HepG2 (cell line): Measurements from ENCODE around the gene ZNF222. TPM values are rescaled to one million over a fixed set of nuclear protein-coding genes. Genes with fewer than 3 reads are reported as not detected.
A peak's percentile ranks its signal among the peaks of the same experiment; 100 is the strongest.

ENCODE experiments used
- DMAP1 ChIP-seq: IDR thresholded peaks from 2 replicates; pipeline ENCODE4 v1.6.1; 2016
- GATAD1 ChIP-seq: IDR thresholded peaks from 2 replicates; pipeline ENCODE4 v1.6.1; 2016; ENCODE audit warnings: missing genetic modification reagents, missing compliant biosample characterization
- GLI4 ChIP-seq: sonication (generic); formaldehyde crosslinking; IDR thresholded peaks from 2 replicates; pipeline ENCODE4 v1.5.1; 2020; ENCODE audit warnings: missing genetic modification reagents, mild to moderate bottlenecking, moderate library complexity, borderline replicate concordance
- HDAC6 ChIP-seq: fragments of 200-600 bp; sonication (generic); IDR thresholded peaks from 2 replicates; pipeline ENCODE4 v1.7.0; 2017; ENCODE audit warnings: mild to moderate bottlenecking, antibody characterized with exemption, low read length, low read depth
- IKZF4 ChIP-seq: sonication (generic); formaldehyde crosslinking; IDR thresholded peaks from 2 replicates; pipeline ENCODE4 v1.5.1; 2020; ENCODE audit warnings: borderline replicate concordance, mild to moderate bottlenecking, low read depth, missing genetic modification reagents; ENCODE audit errors: not compliant biosample characterization
- JARID2 ChIP-seq: sonication (generic); formaldehyde crosslinking; IDR thresholded peaks from 2 replicates; pipeline ENCODE4 v1.8.1; 2023; ENCODE audit warnings: missing genetic modification reagents, inconsistent platforms; ENCODE audit not compliant: insufficient replicate concordance
- KIAA2018 ChIP-seq: sonication (generic); formaldehyde crosslinking; IDR thresholded peaks from 2 replicates; pipeline ENCODE4 v1.5.0; 2020; ENCODE audit warnings: mild to moderate bottlenecking, missing genetic modification reagents, borderline replicate concordance
- NBN ChIP-seq: fragments of 450-650 bp; conservative IDR thresholded peaks from 2 replicates; pipeline ENCODE4 v1.6.1; 2017
- NR2F1 ChIP-seq, 2 experiments: fragments of 450-650 bp in 1 of 2; formaldehyde crosslinking in 1 of 2; IDR thresholded peaks; 2 replicates each; pipeline versions ENCODE4 v1.5.0 to v1.6.1; 2016 to 2020; ENCODE audit warnings: mild to moderate bottlenecking in 1 of 2, missing compliant biosample characterization in 1 of 2, missing genetic modification reagents in 1 of 2, moderate library complexity in 1 of 2
- POLR2G ChIP-seq: fragments of 200-400 bp; formaldehyde crosslinking; IDR thresholded peaks from 2 replicates; pipeline ENCODE4 v1.6.1; 2018; ENCODE audit warnings: mild to moderate bottlenecking, low read depth, low read length, moderate library complexity
- TBX2 ChIP-seq: sonication (generic); formaldehyde crosslinking; IDR thresholded peaks from 2 replicates; pipeline ENCODE4 v1.5.0; 2020; ENCODE audit warnings: missing genetic modification reagents, mild to moderate bottlenecking, borderline replicate concordance
- ZNF343 ChIP-seq: sonication (generic); formaldehyde crosslinking; IDR thresholded peaks from 2 replicates; pipeline ENCODE4 v1.4.0; 2020; ENCODE audit warnings: mild to moderate bottlenecking, missing genetic modification reagents
- ZNF431 ChIP-seq: sonication (generic); formaldehyde crosslinking; IDR thresholded peaks from 2 replicates; pipeline ENCODE4 v1.9.0; 2022; ENCODE audit warnings: missing genetic modification reagents, low read depth, mild to moderate bottlenecking, borderline replicate concordance
- ZNF703 ChIP-seq: sonication (generic); formaldehyde crosslinking; IDR thresholded peaks from 2 replicates; pipeline ENCODE4 v1.5.1; 2020; ENCODE audit warnings: missing genetic modification reagents, mild to moderate bottlenecking, moderate library complexity, borderline replicate concordance
- ZNF737 ChIP-seq: sonication (generic); formaldehyde crosslinking; IDR thresholded peaks from 2 replicates; pipeline ENCODE4 v1.5.0; 2020; ENCODE audit warnings: missing genetic modification reagents, mild to moderate bottlenecking, borderline replicate concordance
- polyA plus RNA-seq, 8 experiments: library from polyadenylated mRNA; depleted of rRNA in 3 of 8; stranded (reverse) in 7 of 8; unstranded in 1 of 8; fragments of >200 nt; fragmentation: Illumina TruSeq in 4 of 8; extraction: Trizol in 4 of 8; gene quantifications; 2 replicates each; pipeline versions ENCODE4 v1.2.1 to v1.2.3, GENCODE V29; 2011 to 2016; ENCODE audit warnings: low read depth in 4 of 8, missing spikeins in 1 of 8, mixed read lengths in 1 of 8; ENCODE audit not compliant: insufficient read depth in 1 of 8
- total RNA-seq, 5 experiments: library from RNA; depleted of rRNA; stranded (reverse); fragments of >200 nt; fragmentation: Illumina TruSeq; extraction: Trizol; gene quantifications; 2 replicates each; pipeline ENCODE4 v1.2.3, GENCODE V29; 2016; ENCODE audit warnings: low read depth in 1 of 5
- TF ChIP-seq, protein P1 (sequence below): IDR thresholded peaks from 2 replicates; pipeline ENCODE4 v1.4.0; 2020; ENCODE audit warnings: mild to moderate bottlenecking, missing genetic modification reagents

ZNF222 gene
- total and polyA plus RNA-seq, 2 of the 13 experiments (the other 11 are each of a cell fraction or from before 2014, with no cell fraction given) = 2.2 to 6.2 TPM

GRCh38 chr19:44002566-44003460 lies 22.4 kb upstream of the ZNF222 start, which contains the start of gene ZNF230 (continued):
- TF ChIP-seq JARID2 (CRISPR knock-in tag) (no peak), POLR2G (peak; percentile 75), TBX2 (peak; percentile 25; the same call in 1 of the 2 replicates), HDAC6 (no peak), ZNF703 (CRISPR knock-in tag) (no peak), KIAA2018 (no peak), GLI4 (CRISPR knock-in tag) (no peak), IKZF4 (CRISPR knock-in tag) (no peak), NR2F1 (CRISPR knock-in tag; IDR thresholded peaks at IDR 0.05) (0 out of 4 replicates have a peak, but pooled peaks of 1 of the 2 experiments have one; percentile 13), ZNF737 (no peak), NBN (no peak), ZNF343 (CRISPR knock-in tag) (0 out of 2 replicates have a peak, but pooled peaks have one; percentile 80), ZNF431 (CRISPR knock-in tag) (0 out of 2 replicates have a peak, but pooled peaks have one; percentile 11), GATAD1 (CRISPR knock-in tag) (peak; percentile 85), DMAP1 (CRISPR knock-in tag) (peak; percentile 66)
- TF ChIP-seq, protein P1, sequence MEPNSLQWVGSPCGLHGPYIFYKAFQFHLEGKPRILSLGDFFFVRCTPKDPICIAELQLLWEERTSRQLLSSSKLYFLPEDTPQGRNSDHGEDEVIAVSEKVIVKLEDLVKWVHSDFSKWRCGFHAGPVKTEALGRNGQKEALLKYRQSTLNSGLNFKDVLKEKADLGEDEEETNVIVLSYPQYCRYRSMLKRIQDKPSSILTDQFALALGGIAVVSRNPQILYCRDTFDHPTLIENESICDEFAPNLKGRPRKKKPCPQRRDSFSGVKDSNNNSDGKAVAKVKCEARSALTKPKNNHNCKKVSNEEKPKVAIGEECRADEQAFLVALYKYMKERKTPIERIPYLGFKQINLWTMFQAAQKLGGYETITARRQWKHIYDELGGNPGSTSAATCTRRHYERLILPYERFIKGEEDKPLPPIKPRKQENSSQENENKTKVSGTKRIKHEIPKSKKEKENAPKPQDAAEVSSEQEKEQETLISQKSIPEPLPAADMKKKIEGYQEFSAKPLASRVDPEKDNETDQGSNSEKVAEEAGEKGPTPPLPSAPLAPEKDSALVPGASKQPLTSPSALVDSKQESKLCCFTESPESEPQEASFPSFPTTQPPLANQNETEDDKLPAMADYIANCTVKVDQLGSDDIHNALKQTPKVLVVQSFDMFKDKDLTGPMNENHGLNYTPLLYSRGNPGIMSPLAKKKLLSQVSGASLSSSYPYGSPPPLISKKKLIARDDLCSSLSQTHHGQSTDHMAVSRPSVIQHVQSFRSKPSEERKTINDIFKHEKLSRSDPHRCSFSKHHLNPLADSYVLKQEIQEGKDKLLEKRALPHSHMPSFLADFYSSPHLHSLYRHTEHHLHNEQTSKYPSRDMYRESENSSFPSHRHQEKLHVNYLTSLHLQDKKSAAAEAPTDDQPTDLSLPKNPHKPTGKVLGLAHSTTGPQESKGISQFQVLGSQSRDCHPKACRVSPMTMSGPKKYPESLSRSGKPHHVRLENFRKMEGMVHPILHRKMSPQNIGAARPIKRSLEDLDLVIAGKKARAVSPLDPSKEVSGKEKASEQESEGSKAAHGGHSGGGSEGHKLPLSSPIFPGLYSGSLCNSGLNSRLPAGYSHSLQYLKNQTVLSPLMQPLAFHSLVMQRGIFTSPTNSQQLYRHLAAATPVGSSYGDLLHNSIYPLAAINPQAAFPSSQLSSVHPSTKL (CRISPR knock-in tag) = peak; percentile 43; the same call in 1 of the 2 replicates
